K562 (cell line): ENCODE data around the gene SARS2. TPM values are rescaled to one million over a fixed set of nuclear protein-coding genes. Genes with fewer than 3 reads are reported as not detected.
A peak's percentile ranks its signal among the peaks of the same experiment; 100 is the strongest.

Source experiments
- ARID1B ChIP-seq: fragments of 450-650 bp; IDR thresholded peaks from 2 replicates; pipeline ENCODE4 v1.6.1; 2016; ENCODE audit warnings: antibody characterized with exemption, mild to moderate bottlenecking, inconsistent platforms
- ARID2 ChIP-seq: fragments of 450-650 bp; IDR thresholded peaks from 2 replicates; pipeline ENCODE4 v1.6.1; 2017; ENCODE audit warnings: antibody characterized with exemption, mild to moderate bottlenecking
- BCOR ChIP-seq: fragments of 450-650 bp; IDR thresholded peaks from 2 replicates; pipeline ENCODE4 v1.6.1; 2016
- CC2D1A ChIP-seq: fragments of 450-650 bp; IDR thresholded peaks from 2 replicates; pipeline ENCODE4 v1.6.1; 2017; ENCODE audit warnings: mild to moderate bottlenecking
- EP300 ChIP-seq: IDR thresholded peaks from 2 replicates; pipeline ENCODE4 v1.6.1; 2012; ENCODE audit warnings: low read length, improper control_type of control experiment
- FOXM1 ChIP-seq, 2 experiments: fragments of 450-650 bp in 1 of 2; sonication (generic) in 1 of 2; formaldehyde crosslinking in 1 of 2; IDR thresholded peaks; 2 replicates each; pipeline versions ENCODE4 v1.6.1 to v1.9.0; 2017 to 2022; ENCODE audit warnings: low read depth in 2 of 2, mild to moderate bottlenecking in 2 of 2, missing genetic modification reagents in 1 of 2, moderate library complexity in 1 of 2
- HLTF ChIP-seq: fragments of 450-650 bp; IDR thresholded peaks from 2 replicates; pipeline ENCODE4 v1.6.1; 2016
- KLF16 ChIP-seq: IDR thresholded peaks from 2 replicates; pipeline ENCODE4 v1.6.1; 2016; ENCODE audit warnings: antibody characterized with exemption
- MEIS2 ChIP-seq: fragments of 450-650 bp; IDR thresholded peaks from 2 replicates; pipeline ENCODE4 v1.6.1; 2014; ENCODE audit warnings: mild to moderate bottlenecking; ENCODE audit not compliant: partially characterized antibody
- MIER1 ChIP-seq: fragments of 450-650 bp; IDR thresholded peaks from 2 replicates; pipeline ENCODE4 v1.6.1; 2016; ENCODE audit warnings: antibody characterized with exemption, mild to moderate bottlenecking, low read depth
- MLLT1 ChIP-seq, 2 experiments: fragments of 450-650 bp; IDR thresholded peaks; 2 replicates each; pipeline ENCODE4 v1.6.1; 2016
- MTA2 ChIP-seq: fragments of 450-650 bp; IDR thresholded peaks from 2 replicates; pipeline ENCODE4 v1.6.1; 2016; ENCODE audit warnings: low read depth
- PTRF ChIP-seq: fragments of 450-650 bp; IDR thresholded peaks from 2 replicates; pipeline ENCODE4 v1.6.1; 2016; ENCODE audit warnings: mild to moderate bottlenecking, missing genetic modification characterization, missing compliant biosample characterization
- RFX5 ChIP-seq: IDR thresholded peaks from 2 replicates; pipeline ENCODE4 v1.6.1; 2011; ENCODE audit warnings: low read depth, mild to moderate bottlenecking, improper control_type of control experiment, low read length
- SMAD1 ChIP-seq: fragments of 150-350 bp; IDR thresholded peaks from 2 replicates; pipeline ENCODE4 v1.6.1; 2014; ENCODE audit warnings: low read length, low read depth; ENCODE audit not compliant: partially characterized antibody
- TAL1 ChIP-seq: fragments of 450-650 bp; IDR thresholded peaks from 2 replicates; pipeline ENCODE4 v1.6.1; 2016; ENCODE audit warnings: mild to moderate bottlenecking
- TRIM24 ChIP-seq, 2 experiments: fragments of 450-650 bp; IDR thresholded peaks; 2 replicates each; pipeline ENCODE4 v1.6.1; 2016
- polyA plus RNA-seq, 8 experiments: library from polyadenylated mRNA; depleted of rRNA in 4 of 8; stranded (reverse) in 5 of 8; unstranded in 3 of 8; fragments of >200 nt; fragmentation: Nextera tagmentation in 2 of 8; fragmentation: Illumina TruSeq in 1 of 8; extraction: Ambion mirVana in 2 of 8; extraction: Trizol in 1 of 8; gene quantifications; 2 replicates each; pipeline versions ENCODE4 v1.2.1 to v1.2.3, GENCODE V29; 2011 to 2014; ENCODE audit warnings: inconsistent platforms in 1 of 8, missing spikeins in 1 of 8
- total RNA-seq, 7 experiments: library from RNA; depleted of rRNA in 6 of 7; stranded (reverse); fragments of >200 nt in 6 of 7; fragmentation: Illumina TruSeq in 2 of 7; extraction: Trizol in 2 of 7; gene quantifications; 2 replicates each; pipeline versions ENCODE4 v1.2.1 to v1.2.3, GENCODE V29; 2011 to 2021; ENCODE audit warnings: low replicate concordance in 1 of 7
- TF ChIP-seq, protein P1 (sequence below): sonication (generic); formaldehyde crosslinking; IDR thresholded peaks from 2 replicates; pipeline ENCODE4 v1.9.0; 2022; ENCODE audit warnings: mild to moderate bottlenecking, missing genetic modification reagents

The SARS2 gene
- total and polyA plus RNA-seq, 9 of the 15 experiments (the other 6 are each of a cell fraction or from before 2014, with no cell fraction given) = 3.1 to 59.1 (median 31.7) TPM

DNA sequence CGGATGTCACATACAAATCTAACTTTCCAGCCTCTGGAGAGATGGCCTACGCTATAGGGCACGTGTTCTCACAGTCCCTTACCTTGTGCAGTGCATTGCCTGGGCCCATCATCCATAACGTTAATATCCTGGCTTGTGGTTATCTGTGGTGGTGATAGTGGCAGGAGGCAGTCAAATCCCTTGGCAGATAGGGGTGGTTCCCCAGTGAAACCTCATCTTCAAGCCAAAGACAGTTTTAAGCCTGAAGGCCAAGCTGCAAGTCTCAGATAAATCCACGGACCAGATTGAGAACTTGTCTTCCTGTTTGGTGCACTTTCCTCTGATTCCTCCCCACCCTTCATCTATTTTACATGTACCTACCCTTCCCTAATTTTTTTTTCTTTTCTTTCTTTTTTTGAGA lies 49.2 kb upstream of the SARS2 start (continued):
- no peak for TF ChIP-seq HLTF
- TF ChIP-seq MTA2 = peak; percentile 58
- peak in 1 of 2 experiments; percentile 45; a peak in 1 of 4 replicates for TF ChIP-seq MLLT1 (IDR thresholded peaks at IDR 0.05)
- TF ChIP-seq BCOR = peak; percentile 10; the same call in 1 of the 2 replicates
- peak; percentile 79 for TF ChIP-seq TAL1
- TF ChIP-seq TRIM24 (IDR thresholded peaks at IDR 0.05) = peak; percentile 58 to 65; a peak in 3 of 4 replicates
- TF ChIP-seq MIER1 = 0 out of 2 replicates have a peak, but pooled peaks have one; percentile 23
- no peak for TF ChIP-seq PTRF (tag)
- TF ChIP-seq ARID2 = no peak
- peak; percentile 28; the same call in 1 of the 2 replicates for TF ChIP-seq KLF16
- peak; percentile 81 for TF ChIP-seq ARID1B
- TF ChIP-seq, protein P1, sequence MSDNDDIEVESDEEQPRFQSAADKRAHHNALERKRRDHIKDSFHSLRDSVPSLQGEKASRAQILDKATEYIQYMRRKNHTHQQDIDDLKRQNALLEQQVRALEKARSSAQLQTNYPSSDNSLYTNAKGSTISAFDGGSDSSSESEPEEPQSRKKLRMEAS (CRISPR knock-in tag) = peak; percentile 73; the same call in 1 of the 2 replicates
- peak; percentile 18; the same call in 1 of the 2 replicates for TF ChIP-seq FOXM1 (IDR thresholded peaks at IDR 0.05; ENCODE audit: low read depth)
- no peak for TF ChIP-seq FOXM1 (CRISPR knock-in tag; IDR thresholded peaks at IDR 0.05; ENCODE audit: low read depth)
- peak; percentile 97; the same call in 1 of the 2 replicates for TF ChIP-seq CC2D1A
- no peak for TF ChIP-seq SMAD1
- no peak for TF ChIP-seq RFX5
- peak; percentile 22; the same call in 1 of the 2 replicates for TF ChIP-seq EP300
- peak; percentile 25 for TF ChIP-seq MEIS2
- TF ChIP-seq, all 486 proteins: peak for 31
